Suprapubic skin (tissue), 4 donors: ENCODE results near the gene CELSR2. TPM values are rescaled to one million over a fixed set of nuclear protein-coding genes. Genes with fewer than 3 reads are reported as not detected.

ENCODE experiments used
- DNase-seq, 2 donors: peaks; one replicate each; pipeline ENCODE4 v3.0.0-alpha.2; 2019; ENCODE audit warnings: low spot score in 2 of 2
- H3K27ac ChIP-seq: fragments of 200-600 bp; sonication (generic); one replicate; pipeline ENCODE4 v1.5.1; 2019
- H3K27me3 ChIP-seq: fragments of 200-600 bp; sonication (generic); one replicate; pipeline ENCODE4 v1.5.1; 2019
- H3K36me3 ChIP-seq: fragments of 200-600 bp; sonication (generic); one replicate; pipeline ENCODE4 v1.5.1; 2019
- H3K4me1 ChIP-seq: fragments of 200-600 bp; sonication (generic); one replicate; pipeline ENCODE4 v1.5.1; 2019
- H3K4me3 ChIP-seq: fragments of 200-600 bp; sonication (generic); one replicate; pipeline ENCODE4 v1.5.1; 2019; ENCODE audit warnings: mild to moderate bottlenecking
- H3K9me3 ChIP-seq: fragments of 200-600 bp; sonication (generic); one replicate; pipeline ENCODE4 v1.5.1; 2019
- CTCF ChIP-seq, 2 donors: fragments of 200-600 bp in 1 of 2; fragments of 450-650 bp in 1 of 2; sonication (generic) in 1 of 2; IDR thresholded peaks; one replicate each; pipeline ENCODE4 v1.5.1; 2016 to 2019; ENCODE audit warnings: antibody characterized with exemption in 2 of 2, mild to moderate bottlenecking in 1 of 2, moderate library complexity in 1 of 2
- EP300 ChIP-seq: sonication (generic); formaldehyde crosslinking; IDR thresholded peaks from one replicate; pipeline ENCODE4 v1.6.1; 2017; ENCODE audit warnings: antibody characterized with exemption
- POLR2A ChIP-seq, 2 donors: fragments of 450-650 bp; IDR thresholded peaks; one replicate each; pipeline ENCODE4 v1.6.1; 2017; ENCODE audit warnings: antibody characterized with exemption in 2 of 2, mild to moderate bottlenecking in 2 of 2, moderate library complexity in 2 of 2
- POLR2AphosphoS5 ChIP-seq, 3 donors: sonication (generic); formaldehyde crosslinking; IDR thresholded peaks; one replicate each; pipeline ENCODE4 v1.6.1; 2017; ENCODE audit warnings: antibody characterized with exemption in 3 of 3
- WGBS: methylation state at CpG from one replicate; pipeline ENCODE4 v1.1.5; 2018; 5-methylcytosine and 5-hydroxymethylcytosine counted together
- total RNA-seq, 4 donors: library from RNA; depleted of rRNA; stranded (reverse); fragments of >200 nt; gene quantifications; one replicate each; pipeline ENCODE4 v1.1.0, GENCODE V29; 2016

Gene CELSR2
- total RNA-seq, 4 donors from 2014 or later, result 106 to 145 (median 129) TPM

DNA sequence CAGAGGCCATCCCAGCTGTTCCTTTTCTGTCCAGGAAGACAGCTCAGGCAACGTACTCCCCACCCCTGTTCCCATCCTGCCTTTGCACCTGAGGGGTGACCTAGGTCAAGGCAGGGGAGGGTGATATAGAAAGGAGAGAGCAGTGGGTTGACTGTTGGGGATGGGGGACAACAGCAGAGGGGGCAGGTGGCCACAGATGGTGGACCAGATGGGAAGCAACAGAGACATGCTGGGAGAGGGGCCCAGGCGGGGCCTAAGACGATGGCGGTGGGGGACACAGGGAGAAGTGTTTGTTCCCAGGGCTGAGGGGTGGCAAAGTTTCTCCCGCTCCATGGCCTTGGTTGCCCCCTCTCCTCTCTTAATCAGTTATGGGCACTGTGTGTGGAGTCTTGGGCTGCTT lies 6.3 kb downstream of the CELSR2 start:
- no peaks in the 10 kb centered on the region for H3K9me3 ChIP-seq
- peaks cover 14% of the 10 kb centered on the region for H3K36me3 ChIP-seq
- TF ChIP-seq POLR2A (IDR thresholded peaks at IDR 0.05) (no peak), POLR2AphosphoS5 (IDR thresholded peaks at IDR 0.05) (no peak), CTCF (IDR thresholded peaks at IDR 0.05) (no peak), EP300 (no peak)
- peak overlapping the region; percentile 41 for H3K4me3 ChIP-seq
- H3K27me3 ChIP-seq, result no peaks in the 10 kb centered on the region
- peak overlapping the region; percentile 4 for H3K27ac ChIP-seq
- peaks cover 56% of the 10 kb centered on the region for H3K4me1 ChIP-seq
- no peak for DNase-seq
- 92% methylated on average over 5 of the region's 5 CpGs for WGBS

- 78% methylated on average over 7 of the region's 7 CpGs for WGBS
Measured at GRCh38 chr1:109256085-109256484, 6.7 kb downstream of the CELSR2 start.

DNA sequence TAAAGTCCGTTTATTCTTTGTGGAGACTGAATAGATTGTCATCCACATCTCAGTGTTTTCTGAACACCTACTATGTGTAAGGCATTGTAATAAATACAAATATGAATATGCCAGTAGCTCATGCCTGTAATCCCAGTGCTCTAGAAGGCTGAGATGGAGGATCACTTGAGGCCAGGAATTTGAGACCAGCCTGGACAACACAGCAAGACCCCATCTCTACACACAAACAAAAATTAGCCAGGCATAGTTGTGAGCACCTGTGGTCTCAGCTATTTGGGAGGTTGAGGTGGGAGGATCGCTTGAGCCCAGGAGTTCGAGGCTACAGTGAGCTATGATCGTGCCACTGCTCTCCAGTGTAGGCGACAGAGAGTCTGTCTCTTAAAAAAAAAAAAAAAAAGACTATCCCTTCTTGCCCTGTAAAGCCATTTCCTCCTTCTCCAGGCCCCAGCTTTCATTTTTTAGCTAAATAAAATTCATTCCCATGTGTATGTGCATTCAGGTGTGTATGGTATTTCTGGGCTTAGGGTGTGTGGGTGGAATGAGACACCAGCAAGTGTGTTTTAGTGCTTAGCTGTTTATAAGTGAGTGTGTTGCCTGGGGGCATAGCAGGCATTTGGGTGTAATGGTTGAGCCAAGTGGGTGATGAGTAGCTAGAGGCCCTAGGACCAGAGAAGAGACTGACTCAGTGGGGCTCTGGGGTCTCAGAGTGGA lies 7.8 kb downstream of the CELSR2 start:
- Histone ChIP-seq H3K27ac (peak overlapping the region; percentile 11), H3K4me3 (no peak overlapping the region), H3K4me1 (peaks cover 58% of the 10 kb centered on the region), H3K36me3 (peaks cover 19% of the 10 kb centered on the region), H3K9me3 (no peaks in the 10 kb centered on the region), H3K27me3 (no peaks in the 10 kb centered on the region)
- no peak for DNase-seq
- no peak for TF ChIP-seq POLR2AphosphoS5 (IDR thresholded peaks at IDR 0.05)
- no peak for TF ChIP-seq CTCF (IDR thresholded peaks at IDR 0.05)
- 79% methylated on average over 5 of the region's 5 CpGs for WGBS

More at GRCh38 chr1:109256085-109256484, 6.7 kb downstream of the CELSR2 start:
- no peaks in the 10 kb centered on the region for H3K27me3 ChIP-seq
- DNase-seq, result no peak
- H3K4me3 ChIP-seq, result no peak overlapping the region
- peaks cover 17% of the 10 kb centered on the region for H3K36me3 ChIP-seq
- H3K4me1 ChIP-seq, result peaks cover 56% of the 10 kb centered on the region
- TF ChIP-seq CTCF (IDR thresholded peaks at IDR 0.05), result no peak
- no peak for TF ChIP-seq EP300
- TF ChIP-seq POLR2AphosphoS5 (IDR thresholded peaks at IDR 0.05), result no peak
- TF ChIP-seq POLR2A (IDR thresholded peaks at IDR 0.05), result no peak
- no peak overlapping the region for H3K27ac ChIP-seq
- H3K9me3 ChIP-seq, result no peaks in the 10 kb centered on the region

- peaks cover 19% of the 10 kb centered on the region for H3K36me3 ChIP-seq
- peaks cover 58% of the 10 kb centered on the region for H3K4me1 ChIP-seq
- TF ChIP-seq CTCF (IDR thresholded peaks at IDR 0.05), result no peak
- no peak for TF ChIP-seq POLR2A (IDR thresholded peaks at IDR 0.05)
- TF ChIP-seq POLR2AphosphoS5 (IDR thresholded peaks at IDR 0.05), result no peak
- no peak for TF ChIP-seq EP300
- no peaks in the 10 kb centered on the region for H3K27me3 ChIP-seq
- H3K4me3 ChIP-seq, result no peak overlapping the region
- peak overlapping the region; percentile 11 for H3K27ac ChIP-seq
- no peaks in the 10 kb centered on the region for H3K9me3 ChIP-seq
- DNase-seq, result no peak
- WGBS, result 57% methylated on average over 12 of the region's 15 CpGs
Measured at GRCh38 chr1:109257682-109258421, 8.5 kb downstream of the CELSR2 start.
